NB4 (cell line): ENCODE measurements around the gene RAC3.

Experiments
- POLR2A ChIP-seq: IDR thresholded peaks from 2 replicates; pipeline ENCODE4 v1.6.1; 2011; ENCODE audit warnings: mild to moderate bottlenecking; ENCODE audit not compliant: insufficient read length; ENCODE audit errors: extremely low read depth
- TF ChIP-seq, protein P1 (sequence below): IDR thresholded peaks from 2 replicates; pipeline ENCODE4 v1.6.1; 2011; ENCODE audit warnings: low read depth, low read length
- TF ChIP-seq, protein P2 (sequence below): IDR thresholded peaks from one replicate; pipeline ENCODE4 v1.5.1; 2012; ENCODE audit warnings: low read depth, low read length

DNA sequence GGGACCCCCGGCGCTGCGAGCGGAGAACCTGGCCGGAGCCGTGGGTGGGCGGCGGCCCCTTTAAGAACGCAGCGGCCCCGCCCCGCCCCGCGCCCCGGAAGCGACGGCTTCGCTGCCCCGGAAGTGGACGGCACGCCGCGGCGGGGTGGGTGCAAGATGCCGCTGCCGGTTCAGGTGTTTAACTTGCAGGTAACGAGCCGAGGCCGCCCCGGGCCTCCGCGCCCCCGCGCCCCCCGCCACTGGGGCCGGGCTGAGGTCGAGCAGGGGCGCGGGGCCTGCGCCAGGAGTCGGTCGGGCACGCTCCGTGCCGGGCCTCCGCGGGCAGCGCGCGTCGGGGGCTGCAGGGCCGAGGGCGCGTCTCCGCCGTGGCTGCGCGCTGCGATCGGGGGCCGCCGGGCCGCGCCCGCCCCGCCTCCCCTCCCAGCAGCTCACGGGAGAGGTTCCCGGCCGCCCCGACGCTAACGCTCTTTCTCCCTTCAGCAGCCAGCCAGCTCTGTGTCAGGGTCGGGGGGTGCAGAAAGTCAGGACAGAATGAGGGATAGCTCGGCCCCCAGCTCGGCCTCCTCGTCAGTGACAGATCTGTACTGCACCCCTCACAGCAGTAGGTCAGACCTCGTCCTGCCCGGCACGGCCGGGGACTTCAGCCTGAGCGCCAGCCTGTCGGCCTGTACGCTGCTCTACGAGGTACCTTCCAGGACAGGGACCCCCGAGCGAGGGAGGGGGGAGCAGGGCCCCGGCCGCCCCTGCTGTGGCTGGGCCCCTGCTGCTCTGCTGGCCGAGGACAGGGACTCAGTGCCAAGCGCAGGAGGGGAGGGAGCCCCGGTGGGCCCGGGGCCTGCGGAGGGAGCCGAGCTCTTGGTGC, 20.5 kb downstream of the RAC3 start, which contains the start of the genes GPS1 and RFNG:
- TF ChIP-seq, protein P1, sequence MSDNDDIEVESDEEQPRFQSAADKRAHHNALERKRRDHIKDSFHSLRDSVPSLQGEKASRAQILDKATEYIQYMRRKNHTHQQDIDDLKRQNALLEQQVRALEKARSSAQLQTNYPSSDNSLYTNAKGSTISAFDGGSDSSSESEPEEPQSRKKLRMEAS = peak; percentile 31; the same call in 1 of the 2 replicates
- TF ChIP-seq POLR2A = no peak
- TF ChIP-seq, protein P2, sequence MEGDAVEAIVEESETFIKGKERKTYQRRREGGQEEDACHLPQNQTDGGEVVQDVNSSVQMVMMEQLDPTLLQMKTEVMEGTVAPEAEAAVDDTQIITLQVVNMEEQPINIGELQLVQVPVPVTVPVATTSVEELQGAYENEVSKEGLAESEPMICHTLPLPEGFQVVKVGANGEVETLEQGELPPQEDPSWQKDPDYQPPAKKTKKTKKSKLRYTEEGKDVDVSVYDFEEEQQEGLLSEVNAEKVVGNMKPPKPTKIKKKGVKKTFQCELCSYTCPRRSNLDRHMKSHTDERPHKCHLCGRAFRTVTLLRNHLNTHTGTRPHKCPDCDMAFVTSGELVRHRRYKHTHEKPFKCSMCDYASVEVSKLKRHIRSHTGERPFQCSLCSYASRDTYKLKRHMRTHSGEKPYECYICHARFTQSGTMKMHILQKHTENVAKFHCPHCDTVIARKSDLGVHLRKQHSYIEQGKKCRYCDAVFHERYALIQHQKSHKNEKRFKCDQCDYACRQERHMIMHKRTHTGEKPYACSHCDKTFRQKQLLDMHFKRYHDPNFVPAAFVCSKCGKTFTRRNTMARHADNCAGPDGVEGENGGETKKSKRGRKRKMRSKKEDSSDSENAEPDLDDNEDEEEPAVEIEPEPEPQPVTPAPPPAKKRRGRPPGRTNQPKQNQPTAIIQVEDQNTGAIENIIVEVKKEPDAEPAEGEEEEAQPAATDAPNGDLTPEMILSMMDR = no peak
